Activated naive CD4-positive, alpha-beta T cell (primary cell): ENCODE results near the gene MDN1.
"Not testable (repeated sequence)": the region's sequence is repeated elsewhere in the genome, so short reads cannot be mapped to it uniquely, and the experiment has no call there.

ENCODE experiments used
- DNase-seq, 4 experiments: peaks; one replicate each; lab custom pipeline; 2025; lab: John Stamatoyannopoulos, UW

Gene MDN1

DNA sequence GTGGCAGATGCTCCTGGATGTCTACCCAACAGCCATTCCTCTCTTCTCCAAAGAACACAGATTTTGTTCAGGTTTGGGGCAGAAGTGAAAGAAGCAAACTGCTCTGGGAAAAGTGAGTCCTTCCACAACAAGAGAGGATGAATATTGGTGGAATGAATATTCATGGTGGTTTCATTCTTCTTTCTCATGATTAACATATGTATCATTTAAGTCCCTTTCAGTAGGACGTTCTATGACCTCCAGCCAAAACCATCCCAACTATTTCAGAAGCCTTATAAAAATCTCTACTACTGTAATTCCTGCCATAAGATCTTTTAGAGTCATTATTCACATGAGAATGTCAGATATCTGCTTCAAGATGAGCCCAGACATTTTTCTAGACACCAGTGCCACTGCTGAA is 44.4 kb downstream of the MDN1 start:
- DNase-seq: no peak

DNA sequence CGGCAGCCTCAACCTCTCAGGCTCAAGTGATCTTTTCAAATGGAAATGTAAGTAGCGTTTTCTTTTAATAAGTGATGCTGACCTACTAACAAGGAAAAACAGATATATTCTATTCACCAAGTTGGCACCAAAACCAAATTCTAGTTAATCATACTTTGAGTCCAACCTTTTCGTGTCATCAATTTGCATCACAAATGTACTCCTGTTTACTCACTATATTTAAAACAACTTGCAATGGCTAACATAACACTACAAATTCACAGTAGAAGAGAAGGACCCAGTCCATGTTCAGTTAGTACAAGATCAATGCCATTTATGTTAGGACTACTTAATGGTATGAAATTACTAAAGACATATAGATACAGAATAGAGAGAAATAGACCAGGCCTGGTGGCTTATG is 50.0 kb downstream of the MDN1 start:
- DNase-seq: no peak

DNA sequence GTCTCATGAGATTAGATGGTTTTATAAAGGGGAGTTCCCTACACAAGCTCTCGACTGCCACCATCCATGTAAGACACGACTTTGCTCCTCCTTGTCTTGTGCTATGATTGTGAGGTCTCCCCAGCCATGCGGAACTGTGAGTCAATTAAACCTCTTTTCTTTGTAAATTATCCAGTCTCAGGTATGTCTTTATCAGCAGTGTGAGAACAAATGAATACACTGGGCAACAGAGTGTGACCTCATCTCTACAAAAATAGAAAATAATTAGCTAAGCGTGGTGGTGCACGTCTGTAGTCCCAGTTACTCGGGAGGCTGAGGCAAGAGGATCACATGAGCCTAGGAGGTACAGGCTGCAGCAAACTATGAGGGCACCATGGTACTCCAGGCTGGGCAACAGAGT is 51.3 kb downstream of the MDN1 start:
- no peak for DNase-seq

DNA sequence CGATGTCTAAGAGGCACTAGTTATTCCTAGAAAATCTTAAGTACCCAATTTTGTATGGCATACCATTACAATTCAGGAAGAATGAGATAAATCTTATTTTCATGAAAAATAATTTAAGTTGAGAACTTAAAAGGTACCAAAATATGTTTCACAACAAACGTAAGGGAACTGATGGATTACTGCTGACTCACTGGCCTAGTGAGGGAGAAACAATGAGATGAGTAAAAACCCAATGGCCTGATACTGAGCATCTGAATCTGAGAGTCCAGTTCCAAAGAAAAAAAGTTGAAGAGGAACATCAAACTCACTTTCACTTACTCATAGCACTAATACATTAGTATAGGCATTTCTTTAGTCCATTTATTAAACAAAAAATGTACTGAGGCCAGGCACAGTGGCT is 56.0 kb downstream of the MDN1 start:
- DNase-seq: no peak

DNA sequence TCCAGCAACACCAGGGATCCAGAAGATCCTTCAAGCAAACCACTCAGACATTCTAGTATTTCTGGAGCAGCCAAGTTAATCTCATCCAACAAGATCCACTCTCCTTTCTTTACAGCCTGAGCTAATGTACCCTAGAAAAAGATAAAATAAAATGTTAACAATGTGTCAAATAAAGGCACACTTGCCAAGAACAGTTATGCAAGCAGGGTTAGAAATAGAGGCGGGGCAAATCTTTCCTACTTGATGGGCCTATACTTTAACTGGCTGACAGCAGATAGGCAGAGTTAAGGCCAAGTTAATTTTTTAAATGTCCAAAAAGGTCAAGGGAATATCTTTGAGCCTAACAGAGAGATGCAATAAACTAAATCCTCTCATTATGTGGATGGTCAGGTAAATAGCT is 60.8 kb downstream of the MDN1 start:
- no peak for DNase-seq

DNA sequence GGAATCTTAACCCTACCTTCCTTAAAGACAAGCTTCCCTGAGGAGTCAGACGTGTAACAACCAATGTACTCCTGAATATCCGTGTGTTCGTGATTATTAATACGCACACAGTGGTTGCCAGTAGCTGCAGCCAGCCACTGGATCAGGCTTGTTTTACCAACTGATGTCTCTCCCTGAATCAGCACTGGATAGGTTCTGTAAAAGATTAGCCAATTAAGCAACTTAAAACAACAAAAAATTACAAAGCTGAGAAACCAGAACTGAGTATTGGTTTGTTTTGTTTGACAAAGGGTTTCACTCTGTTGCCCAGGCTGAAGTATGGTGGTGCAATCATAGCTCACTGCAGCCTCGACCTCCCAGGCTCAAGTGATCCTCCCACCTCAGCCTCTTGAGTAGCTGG is 69.3 kb downstream of the MDN1 start:
- DNase-seq: no peak

DNA sequence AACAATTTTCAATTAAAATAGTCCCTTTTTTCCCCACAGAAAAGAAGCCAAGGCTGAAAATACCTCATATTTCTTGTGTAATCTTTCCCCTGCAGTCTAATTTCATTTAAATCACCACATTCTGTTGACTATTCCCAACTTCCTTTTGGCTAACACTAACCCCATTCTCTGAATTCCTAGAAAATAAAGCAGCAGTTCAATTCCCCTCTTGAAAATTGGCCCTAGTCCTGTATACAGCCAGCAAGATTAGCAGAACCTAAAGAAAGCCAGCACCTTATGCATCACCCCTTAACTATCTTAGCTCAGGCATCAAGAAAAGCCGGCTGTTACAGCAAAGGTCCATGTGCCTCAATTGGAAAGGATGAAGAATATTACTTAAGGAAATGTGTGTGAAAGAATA is 69.7 kb downstream of the MDN1 start:
- no peak for DNase-seq

DNA sequence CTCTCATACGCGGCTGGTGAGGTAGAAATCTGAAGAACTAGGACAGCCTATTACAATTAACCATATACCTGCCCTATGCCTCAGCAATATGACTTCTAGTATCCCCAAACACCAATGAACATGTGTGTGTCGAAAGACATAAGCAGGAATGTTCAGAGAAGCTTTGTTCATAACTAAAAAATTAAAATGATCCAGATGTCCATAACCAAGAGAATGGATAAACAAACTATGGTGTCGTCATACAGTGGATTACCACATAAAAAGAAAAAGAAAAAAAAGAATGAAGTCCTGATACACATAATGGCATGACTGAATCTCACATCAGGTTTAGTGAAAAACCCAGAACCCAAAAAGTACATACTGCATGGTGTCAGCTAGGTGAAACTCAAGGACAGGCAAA is 73.9 kb downstream of the MDN1 start:
- DNase-seq: no peak

DNA sequence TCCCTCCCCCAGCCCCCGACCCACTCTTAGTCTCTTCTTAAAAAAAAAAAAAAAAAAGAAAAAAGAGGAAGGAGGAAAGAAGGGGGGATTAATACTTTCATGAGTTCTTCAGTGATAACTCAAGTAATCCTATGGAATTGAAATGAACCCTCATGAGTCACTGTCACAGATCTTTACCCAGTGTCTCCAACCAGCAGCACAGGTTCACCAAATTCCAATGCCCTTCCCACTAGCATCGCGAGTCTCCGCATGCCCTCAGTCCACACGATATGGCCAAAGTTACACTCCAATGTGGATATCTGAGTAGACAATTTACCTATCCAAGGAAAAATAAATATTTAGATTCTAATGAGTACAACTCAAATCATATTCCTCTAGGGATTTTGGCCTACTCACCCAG is 74.5 kb downstream of the MDN1 start:
- DNase-seq: no peak

DNA sequence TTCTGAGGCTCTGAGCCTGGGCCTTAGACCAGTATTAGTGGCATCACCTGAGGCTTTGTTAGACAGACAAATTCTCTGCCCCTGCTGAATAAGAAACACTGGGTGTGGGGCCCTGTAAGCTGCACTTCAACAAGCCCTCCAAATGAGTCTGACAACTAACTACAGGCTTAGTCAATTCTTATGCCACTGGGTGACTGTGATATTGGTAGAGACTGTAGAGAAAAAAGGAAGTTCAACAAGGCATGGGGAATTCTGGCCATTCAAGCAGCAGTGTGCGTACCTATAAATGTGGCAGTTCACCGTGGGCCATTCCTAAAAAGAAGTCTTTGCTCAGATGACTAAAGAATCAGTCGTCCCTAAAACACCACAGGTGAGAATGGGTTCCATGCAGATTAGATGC is 82.7 kb downstream of the MDN1 start:
- DNase-seq: no peak

DNA sequence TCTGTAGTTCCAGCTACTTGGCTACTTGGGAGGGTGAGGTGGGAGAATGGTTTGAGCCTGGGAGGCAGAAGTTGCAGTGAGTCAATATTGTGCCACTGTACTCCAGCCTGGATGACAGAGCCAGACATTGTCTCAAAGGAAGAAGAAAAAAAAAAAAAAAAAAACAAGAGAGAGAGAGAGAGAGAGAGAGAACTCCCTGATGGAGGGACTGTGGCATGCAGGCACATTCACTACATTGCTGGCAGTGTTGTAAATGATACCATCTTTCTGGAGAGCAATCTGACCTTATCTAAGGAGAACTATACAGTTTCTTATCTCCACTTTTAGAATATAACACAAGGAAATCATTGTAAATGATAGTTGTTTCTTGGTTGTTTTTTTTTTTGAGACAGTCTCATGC is 85.1 kb downstream of the MDN1 start:
- DNase-seq: no peak

DNA sequence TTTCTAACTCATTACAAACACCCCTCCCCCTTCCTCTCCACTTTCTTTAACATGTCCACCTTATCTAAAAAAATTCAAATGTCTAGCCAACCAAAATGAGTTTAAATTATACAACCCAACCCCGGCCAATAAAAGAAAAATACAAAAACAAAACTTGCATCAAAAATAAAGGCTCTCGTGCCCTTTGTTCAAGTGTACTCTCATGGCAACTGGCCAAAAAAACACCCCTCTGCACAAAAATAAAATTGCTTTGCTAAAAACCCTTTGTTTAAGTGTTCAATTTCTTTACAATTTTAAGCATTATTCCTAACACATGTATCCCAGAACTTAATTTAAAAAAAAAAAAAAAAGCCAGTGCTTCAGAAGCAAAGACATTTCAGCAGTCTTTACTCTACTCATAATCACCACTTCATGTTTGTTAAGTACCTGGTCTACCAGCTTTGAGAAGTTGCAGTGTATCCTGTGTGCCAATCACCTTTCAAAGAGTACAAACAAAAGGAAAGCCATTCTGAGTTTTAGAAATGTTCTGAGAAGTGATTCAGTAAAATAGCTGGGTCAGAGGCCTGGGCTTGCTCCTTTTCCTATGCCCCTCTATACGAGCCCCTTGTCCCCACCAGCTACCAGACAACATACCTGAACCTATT is 87.5 kb downstream of the MDN1 start:
- DNase-seq: no peak

DNA sequence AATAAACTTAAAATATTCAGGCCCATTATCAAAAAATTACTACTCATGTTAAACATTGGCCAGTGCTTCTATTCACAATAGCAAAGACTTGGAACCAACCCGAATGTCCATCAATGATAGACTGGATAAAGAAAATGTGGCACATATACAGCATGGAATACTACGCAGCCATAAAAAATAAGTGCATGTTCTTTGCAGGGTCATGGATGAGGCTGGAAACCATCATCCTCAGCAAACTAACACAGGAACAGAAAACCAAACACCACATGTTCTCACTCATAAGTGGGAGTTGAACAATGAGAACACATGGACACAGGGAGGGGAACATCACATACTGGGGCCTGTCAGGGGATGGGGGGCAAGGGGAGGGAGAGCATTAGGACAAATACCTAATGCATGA is 88.3 kb downstream of the MDN1 start:
- not testable (repeated sequence) for DNase-seq

DNA sequence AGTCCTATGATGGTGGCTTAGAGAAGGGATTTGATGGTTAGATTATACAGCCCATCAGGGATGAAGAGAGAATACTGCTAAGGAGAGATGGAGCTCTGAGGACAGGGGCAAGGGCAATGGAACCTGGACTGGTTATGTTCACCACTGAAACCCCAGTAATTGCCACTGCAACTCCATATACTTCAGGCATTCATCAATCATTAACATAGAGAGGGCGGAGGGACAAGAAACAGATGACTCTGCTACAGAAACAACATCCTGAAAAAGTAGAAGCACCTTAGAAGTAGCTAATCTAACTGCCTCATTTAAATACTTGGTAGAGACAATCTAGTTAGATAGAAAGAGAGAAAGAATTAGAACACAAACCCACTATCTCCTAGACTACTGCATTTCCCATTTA is 89.8 kb downstream of the MDN1 start:
- DNase-seq: no peak

DNA sequence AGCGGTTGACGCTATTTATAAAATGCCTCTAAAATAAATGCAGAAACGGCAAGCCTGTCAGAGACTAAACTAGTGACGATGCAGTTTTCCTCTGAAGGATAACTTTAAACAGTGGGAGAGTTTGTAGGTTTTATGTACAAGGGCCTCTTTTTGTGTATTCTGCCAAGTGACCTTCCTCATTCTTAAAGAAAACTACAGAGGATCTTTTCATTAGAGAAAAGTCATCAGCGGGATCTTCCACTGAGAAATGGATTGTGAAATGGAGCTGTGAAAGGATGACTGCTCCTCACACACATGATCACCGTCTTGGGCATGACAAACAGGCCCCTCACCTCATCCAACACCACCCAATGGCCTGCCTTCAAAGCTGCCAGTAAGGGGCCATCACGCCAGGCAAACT is 92.1 kb downstream of the MDN1 start:
- DNase-seq: no peak

DNA sequence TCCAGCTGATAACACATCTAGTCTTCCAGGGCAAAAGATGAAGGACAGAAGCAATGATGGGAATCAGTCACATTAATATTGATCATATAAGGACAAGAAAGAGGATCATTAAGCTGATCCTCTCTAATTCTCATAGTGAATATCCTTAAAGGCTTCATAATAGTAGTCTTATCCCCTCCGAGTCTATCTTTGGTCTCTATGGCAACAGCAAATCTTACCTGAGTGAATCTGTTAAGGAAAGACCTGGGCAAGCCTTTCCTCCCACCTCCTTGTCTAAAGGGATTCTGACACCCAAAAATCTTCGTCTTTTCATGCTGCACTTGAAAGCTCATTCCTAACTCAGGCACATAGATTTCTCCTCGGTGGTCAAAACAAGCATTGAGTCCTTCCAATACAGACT is 94.6 kb downstream of the MDN1 start:
- no peak for DNase-seq

DNA sequence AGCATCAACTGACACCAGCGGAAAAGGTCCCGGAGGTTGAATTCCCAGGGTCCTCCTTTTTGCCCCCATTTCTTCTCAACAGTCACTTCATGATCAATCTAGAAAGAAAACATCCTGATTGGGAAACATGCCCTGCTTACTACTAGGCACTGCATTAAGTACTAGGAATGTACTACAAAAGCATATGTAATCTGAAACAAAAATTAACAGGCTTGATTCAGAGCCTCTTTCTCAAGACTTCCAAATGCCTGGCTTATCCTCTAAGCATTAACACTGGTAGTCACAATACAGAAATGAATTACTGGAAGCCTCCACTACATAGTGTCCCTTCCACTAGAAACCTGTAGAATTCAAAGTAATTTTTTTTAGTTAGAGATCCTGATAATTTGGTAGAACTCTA is 96.5 kb downstream of the MDN1 start:
- no peak for DNase-seq

DNA sequence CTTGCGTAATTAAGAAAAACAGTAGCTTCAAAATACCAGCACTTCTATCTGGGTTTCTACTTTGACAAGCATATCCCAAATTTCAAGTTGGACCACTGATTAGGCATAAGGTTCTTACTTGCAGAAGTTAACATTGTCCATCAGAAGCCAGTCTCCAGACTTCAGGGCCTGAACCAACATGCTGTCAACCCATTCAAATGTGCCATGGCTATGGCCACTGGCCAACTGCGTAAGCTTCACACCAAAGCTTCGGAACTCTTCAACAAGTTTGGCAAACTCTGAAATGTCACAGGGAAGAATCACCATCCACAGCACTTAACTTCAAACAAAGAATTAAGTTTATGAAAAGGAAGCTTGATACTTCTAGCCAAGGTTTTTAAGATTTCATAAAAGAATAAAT is 103.1 kb downstream of the MDN1 start:
- DNase-seq: no peak

DNA sequence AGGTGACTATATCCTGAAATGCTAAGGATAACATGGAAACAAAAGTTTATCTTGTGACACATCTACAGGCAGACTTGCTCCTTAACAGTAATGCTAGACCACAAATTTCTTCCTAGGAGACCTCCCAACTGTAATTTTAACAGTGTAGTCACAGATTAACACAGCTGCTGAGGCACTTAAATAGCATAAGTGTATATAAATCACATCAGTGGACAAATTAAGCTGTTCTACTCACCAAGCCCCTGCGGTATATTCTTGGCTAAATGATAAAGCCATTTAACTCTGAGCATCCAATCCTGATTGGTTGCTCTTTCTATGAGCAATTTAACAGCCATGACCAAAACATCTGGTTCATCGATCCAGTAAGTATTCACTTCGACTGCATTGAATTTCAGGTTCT is 107.8 kb downstream of the MDN1 start:
- no peak for DNase-seq

DNA sequence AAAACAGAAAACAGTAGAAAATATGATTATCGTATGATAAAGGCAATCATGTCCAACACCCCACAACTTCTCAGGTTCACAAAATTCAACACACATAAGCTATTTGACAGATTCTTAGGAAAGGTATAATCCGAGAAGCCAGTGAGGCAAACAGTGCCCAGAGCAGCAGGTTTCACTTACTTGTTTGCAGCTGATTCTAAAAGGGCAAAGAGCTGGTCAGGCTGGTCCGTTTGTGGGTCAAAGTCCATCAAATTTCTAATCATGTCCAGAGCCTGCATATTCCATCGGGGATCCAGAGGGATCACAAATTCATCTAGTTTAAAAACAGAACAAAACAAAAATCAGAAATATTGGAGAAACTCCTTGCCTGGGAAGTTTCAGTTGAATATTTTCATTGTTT is 111.3 kb downstream of the MDN1 start:
- DNase-seq: no peak

DNA sequence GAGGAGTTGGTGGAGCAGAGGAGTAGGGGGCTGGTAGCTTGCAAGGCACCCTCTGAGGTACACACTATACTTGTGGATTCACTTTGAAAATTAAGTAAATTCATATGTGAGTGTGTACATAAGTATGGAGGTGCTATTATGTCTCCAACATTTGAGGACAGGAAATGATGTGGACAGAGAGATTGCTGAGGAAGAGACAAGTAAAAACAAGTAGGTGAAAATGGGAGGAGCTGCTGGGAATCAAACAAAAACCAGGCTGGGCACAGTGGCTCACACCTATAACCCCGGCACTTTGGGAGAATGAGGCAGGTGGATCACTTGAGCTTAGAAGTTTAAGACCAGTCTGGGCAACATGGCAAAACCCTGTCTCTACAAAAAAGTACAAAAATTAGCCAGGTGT is 111.8 kb downstream of the MDN1 start:
- no peak for DNase-seq

DNA sequence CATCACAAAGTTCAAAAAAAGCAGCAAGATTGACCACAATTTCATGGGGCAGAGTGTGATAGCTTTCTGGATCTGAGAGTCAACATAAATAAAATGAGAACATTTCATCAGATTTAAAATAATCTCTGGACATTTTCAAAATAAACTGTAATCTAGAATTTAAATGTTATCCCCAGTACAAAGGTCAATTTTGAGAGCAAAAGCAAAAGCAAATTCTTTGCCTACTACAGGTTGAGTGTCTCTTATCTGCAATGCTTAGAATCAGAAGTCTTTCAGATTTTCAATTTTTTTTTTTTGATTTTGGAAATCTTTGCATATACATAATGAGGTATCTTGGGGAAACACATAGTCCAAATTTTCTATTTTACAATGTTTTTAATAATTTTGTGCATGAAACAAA is 113.5 kb downstream of the MDN1 start:
- DNase-seq: no peak

DNA sequence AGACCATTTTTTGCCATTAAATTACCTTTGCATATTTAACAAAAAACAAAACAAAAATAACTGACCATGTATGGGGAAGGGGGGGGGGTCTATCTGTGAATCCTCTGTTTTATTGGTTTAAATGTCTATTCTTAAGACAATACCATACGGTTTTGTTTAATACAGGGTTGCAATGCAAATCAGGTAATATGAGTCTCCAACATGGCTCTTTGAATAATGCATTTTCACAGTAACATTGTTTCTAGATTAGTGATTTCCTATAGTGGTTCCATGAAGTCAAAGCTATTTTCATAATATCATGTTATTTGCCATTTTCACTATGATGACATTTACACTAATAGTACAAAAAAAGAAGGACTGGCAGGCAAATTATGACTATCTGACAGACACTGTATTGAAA is 116.3 kb downstream of the MDN1 start:
- no peak for DNase-seq

DNA sequence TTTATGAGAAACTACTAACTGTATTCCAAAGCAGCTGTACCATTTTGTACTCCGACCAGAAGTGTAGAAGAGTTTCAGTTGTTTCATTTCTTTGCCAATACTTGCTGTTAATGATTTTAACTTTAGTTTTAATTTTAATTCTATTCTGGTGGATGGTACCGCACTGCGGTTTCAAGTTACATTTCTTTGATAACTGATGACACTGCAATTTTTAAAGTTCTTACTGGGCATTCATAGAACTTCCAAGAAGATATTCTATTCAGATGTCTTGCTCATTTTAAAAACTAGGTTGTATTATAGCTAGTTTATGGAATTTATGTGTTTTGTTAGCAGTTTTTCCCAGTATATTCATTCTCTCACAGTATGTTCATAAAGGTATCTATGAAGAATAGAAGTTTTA is 117.2 kb downstream of the MDN1 start:
- DNase-seq: no peak

DNA sequence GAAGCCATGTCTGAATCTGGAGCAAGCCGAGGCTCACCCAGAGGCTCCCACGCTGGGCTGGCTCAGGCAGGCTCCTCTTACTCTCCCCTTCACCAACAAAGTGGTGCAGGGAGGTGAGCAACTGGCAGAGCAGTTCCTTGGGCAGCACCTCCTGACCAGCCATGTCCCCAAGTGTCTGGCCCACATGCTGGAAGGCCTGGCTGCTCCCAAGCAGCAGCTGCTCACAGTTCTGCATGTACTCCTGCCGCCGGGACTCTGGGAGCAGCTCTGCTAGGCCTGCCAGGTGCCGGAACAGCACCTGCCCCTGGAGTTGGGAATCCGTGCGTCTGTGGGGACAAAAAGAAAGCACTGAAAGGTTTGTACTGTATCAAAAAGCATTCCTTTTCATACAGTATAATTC is 123.9 kb downstream of the MDN1 start:
- no peak for DNase-seq
